DMS153 treated with DMSO at 0.1 percent for 48 hours (cell line): ENCODE data around the gene ZNF862.

ENCODE experiments used
- DNase-seq: peaks from one replicate; lab custom pipeline; 2025; ENCODE audit not compliant: unreplicated experiment; lab: John Stamatoyannopoulos, UW

Gene ZNF862

DNA sequence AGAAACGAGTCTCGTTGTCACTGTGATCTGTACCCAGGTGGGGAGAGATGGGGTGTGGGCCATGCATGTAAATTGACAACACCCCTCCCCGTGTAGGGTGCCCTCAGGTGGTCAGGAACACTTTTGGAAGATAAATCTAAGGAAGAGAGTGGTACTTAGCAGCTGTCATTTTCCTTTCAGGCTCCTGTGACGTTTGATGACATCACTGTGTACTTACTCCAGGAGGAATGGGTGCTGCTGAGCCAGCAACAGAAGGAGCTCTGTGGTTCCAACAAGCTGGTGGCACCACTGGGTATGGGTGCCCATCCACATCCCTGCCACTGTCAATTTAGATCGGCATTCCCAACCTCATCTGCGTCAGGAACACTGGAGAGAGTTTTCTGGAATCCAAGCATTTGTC, 6.3 kb downstream of the ZNF862 start:
- DNase-seq = no peak

DNA sequence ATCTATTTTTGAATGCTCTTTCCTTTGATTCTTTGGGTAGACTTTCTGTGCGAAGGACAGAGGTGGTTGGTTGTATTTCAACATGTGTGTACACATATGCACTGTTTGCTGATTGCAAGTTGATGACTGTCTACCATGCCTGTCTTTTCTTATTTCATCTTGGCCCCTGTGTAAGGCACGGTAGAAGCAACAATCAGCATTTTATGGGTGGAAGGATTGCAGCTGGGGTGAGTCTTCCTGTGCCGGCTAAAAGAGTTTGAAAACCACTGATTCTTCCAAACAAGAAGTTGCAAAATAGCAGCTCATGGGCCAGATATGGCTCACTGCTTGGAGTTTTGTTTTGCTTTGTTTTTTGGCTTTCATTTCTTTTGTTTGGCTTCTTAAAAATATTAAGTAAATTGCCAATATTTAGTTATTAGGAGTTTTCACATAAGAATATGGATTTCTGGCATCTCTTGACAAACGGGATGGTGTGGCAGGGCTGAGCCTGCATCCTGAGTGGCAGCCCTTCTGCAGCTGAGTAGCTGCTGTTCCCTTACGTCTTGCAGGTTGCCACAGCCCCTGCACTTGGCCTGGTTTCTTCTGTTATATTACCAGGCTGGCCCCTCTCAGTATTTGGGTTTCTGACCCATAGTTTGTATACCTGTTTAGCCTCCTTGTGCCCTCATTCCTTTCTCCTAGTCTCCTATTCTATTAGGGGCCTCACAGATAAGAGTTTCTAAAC, 7.2 kb downstream of the ZNF862 start:
- no peak for DNase-seq

DNA sequence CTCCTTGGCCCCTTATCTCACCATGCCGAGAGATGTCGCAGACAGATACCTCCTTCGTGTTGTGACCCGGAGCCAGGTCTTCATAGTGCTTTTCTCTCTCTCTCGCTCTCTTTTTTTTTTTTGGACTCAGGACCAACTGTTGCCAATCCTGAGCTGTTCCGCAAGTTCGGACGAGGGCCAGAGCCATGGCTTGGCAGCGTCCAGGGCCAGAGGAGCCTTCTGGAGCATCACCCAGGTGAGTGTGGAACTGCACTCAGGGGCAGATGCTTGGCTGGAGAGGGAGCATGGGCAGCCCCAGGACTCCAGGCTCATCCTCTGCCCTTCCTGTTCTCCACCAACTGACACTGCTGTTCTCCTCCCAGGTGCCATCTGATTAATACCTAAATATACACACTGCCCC, 7.8 kb downstream of the ZNF862 start:
- no peak for DNase-seq

DNA sequence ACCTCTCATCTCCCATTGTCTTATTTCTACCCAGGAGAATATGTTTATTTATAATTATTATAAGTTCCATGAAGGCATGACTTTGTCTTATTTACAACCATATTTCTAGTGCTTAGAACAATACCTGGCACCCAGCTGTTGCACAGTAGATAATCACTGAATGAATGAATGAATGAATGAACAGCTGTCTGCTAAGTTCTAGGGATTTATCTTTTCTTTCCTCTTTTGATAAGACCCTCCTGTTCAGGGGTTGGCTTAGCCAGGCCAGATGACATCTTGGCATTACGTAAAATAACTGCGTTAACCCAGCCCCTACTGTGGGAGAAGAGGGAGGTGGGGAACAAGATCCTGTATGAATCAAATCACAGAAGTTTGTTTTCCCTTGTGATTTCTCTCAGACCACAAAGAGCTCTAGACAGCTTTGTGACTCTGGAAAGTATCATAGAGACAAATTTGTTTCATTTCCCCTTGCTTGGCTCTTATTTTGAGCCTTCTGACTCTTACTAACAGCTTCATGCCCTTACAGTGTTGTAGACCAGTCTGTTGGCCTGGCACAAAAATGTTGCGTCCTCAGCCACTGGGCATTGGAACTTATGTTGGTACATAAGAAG, 8.4 kb downstream of the ZNF862 start:
- no peak for DNase-seq

DNA sequence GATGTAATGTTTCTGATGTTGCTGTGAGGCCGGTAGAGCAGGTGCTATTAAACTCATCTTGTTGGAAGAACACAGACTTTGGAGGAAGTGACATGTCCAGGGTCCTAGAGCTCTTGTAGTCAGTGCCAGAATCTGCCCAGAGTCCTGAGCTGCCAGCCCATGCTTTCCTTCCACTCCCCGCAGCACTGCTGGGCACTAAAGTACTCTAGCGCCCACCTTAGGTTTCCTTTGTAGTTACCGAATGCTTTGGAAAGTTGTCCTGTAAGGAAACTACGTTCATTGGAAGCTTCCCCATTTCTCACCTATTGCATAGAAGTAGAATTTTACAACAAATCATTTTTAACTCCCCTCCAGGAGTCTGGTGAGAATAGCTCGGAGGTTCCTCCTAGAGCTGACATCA, 11.0 kb downstream of the ZNF862 start:
- DNase-seq = no peak

DNA sequence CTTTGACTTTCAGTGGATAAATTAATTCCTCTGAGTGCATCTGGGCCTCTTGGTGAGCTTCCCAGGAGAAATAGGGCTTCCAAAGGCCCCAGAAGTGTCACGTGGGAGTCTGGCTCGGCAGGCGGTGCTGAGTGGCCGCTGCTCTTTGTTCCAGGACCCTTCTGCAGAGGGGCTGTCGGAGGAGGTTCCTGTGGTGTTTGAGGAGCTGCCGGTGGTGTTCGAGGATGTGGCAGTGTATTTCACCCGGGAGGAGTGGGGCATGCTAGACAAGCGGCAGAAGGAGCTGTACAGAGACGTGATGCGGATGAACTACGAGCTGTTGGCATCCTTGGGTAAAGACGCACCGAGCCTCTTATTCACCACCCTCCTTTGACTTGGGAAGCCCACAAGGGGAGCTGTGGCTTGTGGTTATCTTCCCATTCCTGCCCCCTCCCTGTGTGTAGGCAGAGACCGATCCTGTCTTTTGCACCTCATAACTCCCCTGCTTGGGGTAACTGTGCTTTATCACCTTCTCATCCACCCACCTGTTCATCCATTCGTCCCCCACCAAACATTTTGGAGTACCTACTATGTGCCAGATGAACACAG, 11.9 kb downstream of the ZNF862 start:
- no peak for DNase-seq

DNA sequence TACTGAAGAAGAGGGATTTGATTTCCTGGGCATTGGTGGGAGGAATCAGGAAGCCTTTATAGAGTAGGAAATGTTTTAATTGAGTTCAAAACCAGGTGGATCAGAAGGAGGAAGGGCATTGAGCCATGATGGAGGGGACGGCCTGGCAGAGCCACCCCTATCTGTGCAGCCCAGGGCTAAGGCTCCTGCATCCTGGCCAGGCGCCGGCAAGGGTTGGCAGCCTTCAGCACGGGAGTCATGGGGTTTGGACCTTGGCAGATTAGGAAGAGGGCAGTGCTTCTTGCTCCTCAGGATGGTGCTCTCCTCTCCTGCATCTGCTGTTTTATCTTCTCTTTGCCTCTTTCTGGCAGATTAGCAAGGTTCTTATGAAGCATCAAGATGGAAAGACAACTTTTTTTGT, 12.5 kb downstream of the ZNF862 start:
- no peak for DNase-seq

DNA sequence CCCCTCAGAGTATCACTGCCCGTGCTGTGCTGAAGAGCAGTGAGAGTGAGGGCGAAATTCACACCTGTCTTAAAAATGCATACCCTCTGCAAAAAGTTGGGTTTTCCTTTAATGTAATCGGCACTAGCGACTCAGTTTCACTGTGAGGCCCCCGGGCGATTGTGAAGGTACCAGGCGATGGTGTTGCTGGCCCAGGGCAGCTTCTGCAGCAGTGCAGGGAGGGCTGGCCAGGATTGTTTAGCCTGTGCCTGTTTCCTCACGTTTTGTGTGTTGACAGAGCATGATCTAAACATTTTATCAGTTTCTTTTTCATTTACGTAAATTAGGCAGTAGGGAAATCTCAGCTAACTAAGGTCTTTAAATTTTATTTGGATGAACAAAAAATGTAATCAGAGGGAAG, 13.3 kb downstream of the ZNF862 start:
- no peak for DNase-seq

DNA sequence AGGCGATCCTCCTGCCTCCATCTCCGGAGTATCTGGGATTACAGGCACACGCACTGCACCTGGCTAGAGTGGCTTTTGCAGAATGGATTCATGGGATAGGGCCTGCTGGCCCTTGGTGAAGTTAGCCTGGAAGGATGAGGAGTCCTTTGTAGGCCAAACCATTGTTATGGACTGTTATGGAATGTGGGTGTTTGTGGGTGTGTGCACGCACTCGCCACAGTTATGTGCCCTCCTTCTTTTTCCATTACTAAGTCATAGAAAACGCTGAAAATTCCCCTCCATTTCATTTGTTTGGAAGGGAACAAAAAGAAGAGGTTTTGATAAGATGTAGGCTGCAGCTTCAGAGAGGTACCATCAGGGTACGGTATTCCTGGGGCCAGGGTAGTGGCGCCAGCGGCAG, 15.0 kb downstream of the ZNF862 start:
- no peak for DNase-seq

DNA sequence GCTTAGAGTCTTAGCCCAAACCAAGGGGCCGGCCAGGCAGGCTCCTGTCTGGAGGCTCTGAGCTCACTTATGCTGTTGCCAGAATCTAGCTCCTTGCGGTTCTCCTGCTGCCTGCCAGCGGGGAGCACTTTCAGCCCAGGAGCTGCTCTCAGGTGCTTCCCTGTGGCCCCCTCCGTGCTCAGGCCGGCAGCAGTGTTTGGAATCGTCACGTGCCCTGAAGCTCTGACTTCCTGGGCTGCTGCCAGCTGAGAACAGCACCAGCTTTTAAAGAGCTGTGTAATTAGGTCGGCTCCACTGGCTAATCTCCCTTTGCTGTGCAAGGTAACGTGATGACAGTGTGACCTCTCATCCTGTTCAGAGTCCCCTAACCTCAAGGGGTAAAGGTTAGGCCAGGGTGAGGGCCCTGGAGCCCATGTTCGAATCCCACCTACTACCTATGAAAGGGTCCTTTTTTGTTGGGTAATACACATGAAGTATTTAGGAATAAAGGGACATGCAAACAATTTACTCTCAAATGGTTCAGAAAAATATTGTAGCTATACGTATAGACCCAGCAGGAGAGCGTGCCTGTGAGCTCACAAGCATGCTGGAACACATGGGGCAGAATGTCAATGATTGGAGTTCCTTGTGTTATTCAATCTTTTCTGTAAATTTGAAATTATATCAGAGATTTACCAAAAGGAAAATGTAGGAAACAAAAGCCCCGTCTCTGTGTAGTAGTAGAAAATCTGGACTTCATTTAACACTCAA, 16.6 kb downstream of the ZNF862 start:
- peak; percentile 82 for DNase-seq

DNA sequence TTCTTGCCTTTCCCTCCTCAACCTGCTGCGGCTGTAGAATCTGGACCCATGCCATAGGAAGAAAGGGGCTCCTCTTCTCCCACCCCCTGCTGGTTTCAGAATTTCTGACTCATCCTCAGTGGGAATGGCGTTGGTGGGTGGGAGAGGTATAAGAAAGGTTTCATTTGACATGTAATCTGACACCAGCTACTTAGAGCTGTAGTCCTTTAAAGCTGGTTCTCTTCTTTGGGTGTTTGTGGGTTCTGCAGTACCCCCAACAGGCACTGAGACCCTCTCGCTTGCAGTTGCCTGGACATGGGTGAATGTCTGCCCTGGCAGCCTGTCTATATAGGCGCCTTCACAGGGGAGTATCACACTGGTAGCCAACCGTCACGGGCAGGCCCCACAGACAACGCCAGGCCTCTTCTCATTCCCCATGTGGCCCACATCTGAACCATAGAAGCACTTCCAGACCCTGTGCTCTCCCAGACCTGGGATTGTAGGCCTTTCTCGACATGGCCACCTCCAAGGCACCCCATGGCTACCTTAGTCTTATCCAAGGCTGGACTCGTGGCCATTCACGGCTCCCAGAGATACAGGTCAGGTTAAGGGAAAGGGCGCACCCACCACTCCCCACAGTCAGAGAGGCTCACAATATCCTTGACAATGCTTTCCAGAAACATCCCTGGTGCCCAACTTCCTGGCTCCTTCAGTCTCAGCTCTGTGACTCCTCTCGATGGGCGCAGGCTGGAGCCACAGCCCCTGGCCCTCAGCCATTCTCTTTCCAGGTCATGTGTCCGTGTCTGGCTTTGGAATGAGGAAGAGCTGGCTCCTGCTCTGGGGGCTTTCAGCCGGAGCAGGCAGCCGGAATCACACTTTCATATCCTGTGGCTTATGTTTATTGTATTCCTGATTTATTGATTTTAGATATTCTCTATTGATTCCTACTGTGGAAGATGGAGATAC, 17.5 kb downstream of the ZNF862 start:
- no peak for DNase-seq

DNA sequence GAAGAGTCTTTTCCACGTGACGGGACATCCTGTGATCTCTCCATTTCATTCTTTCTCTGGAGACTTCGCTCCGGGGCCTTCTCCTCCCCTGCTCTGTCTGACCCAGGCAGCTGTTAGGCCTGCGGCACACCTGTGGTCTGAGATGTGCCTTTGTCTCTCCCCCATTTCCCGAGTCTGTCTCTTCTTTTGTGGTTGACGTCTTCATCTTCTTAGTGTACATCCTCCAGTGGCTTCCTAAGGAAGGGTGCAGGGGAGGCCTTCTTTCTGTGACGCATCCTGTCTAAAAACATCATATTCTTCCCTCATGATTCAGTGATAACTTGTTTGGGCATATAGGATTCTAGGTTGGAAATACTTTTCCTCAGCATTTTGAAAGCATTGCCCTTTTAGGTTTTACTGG, 18.4 kb downstream of the ZNF862 start:
- no peak for DNase-seq

DNA sequence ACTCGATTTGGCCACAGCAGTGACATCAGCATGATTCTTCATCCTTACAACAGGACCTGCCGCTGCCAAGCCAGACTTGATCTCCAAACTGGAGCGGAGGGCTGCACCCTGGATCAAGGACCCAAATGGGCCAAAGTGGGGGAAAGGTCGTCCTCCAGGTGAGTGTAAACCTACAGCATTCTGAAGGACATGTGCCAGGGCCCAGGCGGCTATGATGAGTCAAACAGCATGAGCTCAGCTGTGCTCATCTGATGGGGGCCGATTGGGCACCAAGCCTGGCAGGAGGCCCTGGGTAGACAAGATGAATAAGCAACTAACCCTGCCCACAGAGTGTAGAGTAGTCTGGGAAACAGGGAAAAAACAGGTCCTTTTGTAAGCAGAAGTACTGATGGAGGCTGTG, 21.2 kb downstream of the ZNF862 start:
- DNase-seq = no peak

DNA sequence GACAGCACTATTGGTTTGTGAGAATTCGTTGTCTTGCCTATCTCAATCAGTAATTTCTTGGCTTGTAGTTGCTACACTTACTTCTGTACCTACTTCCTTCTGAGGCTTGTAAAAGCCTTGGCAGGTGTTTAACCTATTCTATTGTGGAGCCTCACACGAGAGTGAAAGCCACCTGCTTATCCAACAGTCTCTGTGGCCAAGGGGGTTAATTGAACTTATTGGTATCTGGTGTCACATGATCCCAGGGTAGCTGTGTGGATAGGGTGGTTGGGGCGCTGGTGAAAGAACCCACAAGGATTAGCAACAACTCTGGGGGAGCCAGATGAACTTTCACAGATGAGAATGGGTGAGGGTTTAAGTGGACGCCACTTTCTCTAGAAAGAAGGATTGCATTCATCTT, 21.7 kb downstream of the ZNF862 start:
- DNase-seq = no peak

DNA sequence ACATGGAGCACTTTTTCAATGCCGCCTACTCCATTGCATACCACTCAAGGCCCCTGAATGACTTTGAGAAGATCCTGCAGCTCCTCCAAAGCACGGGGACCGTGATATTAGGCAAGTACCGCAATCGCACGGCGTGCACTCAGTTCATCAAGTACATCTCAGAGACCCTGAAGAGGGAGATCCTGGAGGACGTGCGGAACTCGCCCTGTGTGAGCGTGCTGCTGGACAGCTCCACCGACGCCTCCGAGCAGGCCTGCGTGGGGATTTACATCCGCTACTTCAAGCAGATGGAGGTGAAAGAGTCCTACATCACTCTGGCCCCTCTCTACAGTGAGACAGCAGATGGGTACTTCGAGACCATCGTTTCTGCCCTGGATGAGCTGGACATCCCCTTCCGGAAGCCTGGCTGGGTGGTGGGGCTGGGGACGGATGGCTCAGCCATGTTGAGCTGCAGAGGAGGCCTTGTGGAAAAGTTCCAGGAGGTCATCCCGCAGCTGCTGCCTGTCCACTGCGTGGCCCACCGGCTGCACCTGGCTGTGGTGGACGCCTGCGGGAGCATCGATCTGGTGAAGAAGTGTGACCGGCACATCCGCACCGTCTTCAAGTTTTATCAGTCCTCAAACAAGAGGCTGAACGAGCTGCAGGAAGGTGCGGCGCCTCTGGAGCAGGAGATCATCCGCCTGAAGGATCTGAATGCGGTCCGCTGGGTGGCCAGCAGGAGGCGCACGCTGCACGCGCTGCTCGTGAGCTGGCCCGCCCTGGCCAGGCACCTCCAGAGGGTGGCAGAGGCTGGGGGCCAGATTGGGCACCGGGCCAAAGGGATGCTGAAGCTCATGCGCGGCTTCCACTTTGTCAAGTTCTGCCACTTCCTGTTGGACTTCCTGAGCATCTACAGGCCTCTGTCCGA, 22.9 kb downstream of the ZNF862 start:
- DNase-seq = no peak

DNA sequence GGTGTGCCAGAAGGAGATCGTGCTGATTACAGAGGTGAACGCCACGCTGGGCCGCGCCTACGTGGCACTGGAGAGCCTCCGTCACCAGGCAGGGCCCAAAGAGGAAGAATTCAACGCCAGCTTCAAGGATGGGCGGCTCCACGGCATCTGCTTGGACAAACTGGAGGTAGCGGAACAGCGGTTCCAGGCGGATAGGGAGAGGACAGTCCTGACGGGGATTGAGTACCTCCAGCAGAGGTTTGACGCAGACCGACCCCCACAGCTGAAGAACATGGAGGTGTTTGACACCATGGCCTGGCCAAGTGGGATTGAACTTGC, 23.5 kb downstream of the ZNF862 start:
- DNase-seq = no peak

DNA sequence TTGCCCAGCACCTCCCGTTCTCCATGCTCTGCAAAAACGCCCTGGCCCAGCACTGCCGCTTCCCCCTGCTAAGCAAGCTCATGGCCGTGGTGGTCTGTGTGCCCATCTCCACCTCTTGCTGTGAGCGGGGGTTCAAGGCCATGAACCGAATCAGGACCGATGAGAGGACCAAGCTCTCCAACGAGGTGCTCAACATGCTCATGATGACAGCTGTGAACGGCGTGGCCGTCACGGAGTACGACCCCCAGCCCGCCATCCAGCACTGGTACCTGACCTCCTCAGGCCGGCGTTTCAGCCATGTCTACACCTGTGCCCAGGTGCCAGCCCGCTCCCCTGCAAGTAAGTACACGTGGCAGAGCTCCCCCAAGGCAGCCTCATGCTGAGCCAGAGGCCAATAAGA, 24.0 kb downstream of the ZNF862 start:
- DNase-seq = no peak

DNA sequence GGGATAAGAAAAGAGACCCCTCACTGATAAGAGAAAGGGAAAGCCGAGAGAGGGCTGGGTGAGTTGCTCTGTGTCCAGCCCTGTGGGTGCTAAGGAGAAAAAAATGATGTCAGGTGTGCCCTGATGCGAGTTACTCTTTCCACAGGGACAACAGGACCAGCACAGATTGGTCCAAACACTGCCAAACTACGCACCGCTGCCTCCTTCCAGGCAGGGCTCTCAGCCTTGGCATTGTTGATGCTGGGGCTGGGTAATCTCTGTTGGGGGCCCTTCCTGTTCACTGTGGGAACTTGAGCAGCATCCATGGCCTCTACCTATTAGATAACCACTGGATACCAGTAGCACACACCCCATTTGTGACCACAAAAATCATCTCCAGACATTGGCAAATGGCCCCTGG, 25.3 kb downstream of the ZNF862 start:
- no peak for DNase-seq

DNA sequence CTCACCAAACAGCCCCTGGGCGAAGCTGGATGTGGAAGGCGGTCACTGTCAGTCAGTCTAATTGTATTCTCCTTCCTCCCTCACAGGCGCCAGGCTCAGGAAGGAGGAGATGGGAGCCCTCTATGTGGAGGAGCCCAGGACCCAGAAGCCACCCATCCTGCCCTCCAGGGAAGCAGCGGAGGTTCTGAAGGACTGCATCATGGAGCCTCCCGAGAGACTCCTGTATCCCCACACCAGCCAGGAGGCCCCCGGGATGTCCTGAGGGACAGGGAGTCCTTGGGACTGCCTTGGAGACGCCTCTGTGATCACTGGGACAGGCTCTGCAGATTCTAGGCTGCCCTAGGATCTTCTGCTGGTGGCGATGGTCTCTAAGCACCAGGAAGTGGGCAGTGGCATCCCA, 25.8 kb downstream of the ZNF862 start:
- no peak for DNase-seq

DNA sequence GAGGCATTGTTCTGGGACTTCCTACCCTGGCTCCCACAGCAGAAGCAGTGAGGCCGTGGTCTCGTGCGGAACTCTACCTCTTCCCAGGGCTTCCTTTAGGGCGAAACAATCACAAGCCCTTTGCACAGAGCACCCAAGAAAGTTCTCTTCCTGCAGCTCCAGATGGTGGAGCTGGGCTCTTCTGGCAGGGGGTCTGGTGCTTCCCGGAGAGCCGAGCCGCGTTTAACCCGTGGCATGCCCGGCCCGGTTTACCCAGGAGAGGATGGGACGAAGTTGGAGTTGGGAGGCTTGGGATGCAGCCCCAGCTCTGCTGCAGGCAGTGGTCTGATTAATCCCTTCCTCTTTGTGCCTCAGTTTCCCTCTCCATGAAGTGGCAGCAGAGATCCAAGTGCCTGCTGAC, 26.6 kb downstream of the ZNF862 start:
- no peak for DNase-seq
